Activated T-cell treated with anti-CD3 and anti-CD28 coated beads, Interleukin-2, amount 50 U/mL, for 48 hours (primary cell): ENCODE measurements around the gene TMEM214.

Experiments
- DNase-seq, 2 experiments: peaks; one replicate each; pipeline ENCODE4 v3.0.0-alpha.2; 2020

The TMEM214 gene

GRCh38 chr2:27042159-27042661, 9.4 kb downstream of the TMEM214 start:
- DNase-seq: no peak

- no peak for DNase-seq
These were observed 10.3 kb downstream of the TMEM214 start for GRCh38 chr2:27042985-27043634.

GRCh38 chr2:27049422-27050280, 16.9 kb downstream of the TMEM214 start:
- peak; percentile 75 to 82 for DNase-seq

GRCh38 chr2:27050281-27050995, 17.7 kb downstream of the TMEM214 start:
- DNase-seq: peak; percentile 97 to 98

GRCh38 chr2:27050996-27051901, 18.5 kb downstream of the TMEM214 start, which contains the start of gene AGBL5:
Gene AGBL5 (plus strand): TSS chr2:27051668. CDS start chr2:27052959, 1,291 bp downstream.
- DNase-seq: peak; percentile 98

GRCh38 chr2:27051902-27052645, 19.3 kb downstream of the TMEM214 start:
- no peak for DNase-seq

- no peak for DNase-seq
These were observed 20.6 kb downstream of the TMEM214 start for GRCh38 chr2:27053321-27053720.

- DNase-seq: no peak
These were observed 21.0 kb downstream of the TMEM214 start for GRCh38 chr2:27053776-27054175.

GRCh38 chr2:27054721-27055120, 22.0 kb downstream of the TMEM214 start:
- DNase-seq: no peak

- no peak for DNase-seq
These were observed 24.4 kb downstream of the TMEM214 start for GRCh38 chr2:27057184-27057583.

GRCh38 chr2:27058210-27058609, 25.4 kb downstream of the TMEM214 start:
- no peak for DNase-seq

GRCh38 chr2:27059141-27059820, 26.5 kb downstream of the TMEM214 start:
- no peak for DNase-seq

- no peak for DNase-seq
These were observed 27.6 kb downstream of the TMEM214 start for GRCh38 chr2:27060323-27060722.

GRCh38 chr2:27065128-27065527, 32.4 kb downstream of the TMEM214 start:
- no peak for DNase-seq

- DNase-seq: no peak
These were observed 34.6 kb downstream of the TMEM214 start for GRCh38 chr2:27067385-27067784.

GRCh38 chr2:27069436-27069835, 36.7 kb downstream of the TMEM214 start:
- no peak for DNase-seq

- DNase-seq: no peak
These were observed 37.3 kb downstream of the TMEM214 start for GRCh38 chr2:27069961-27070618.

- DNase-seq: no peak
These were observed 38.0 kb downstream of the TMEM214 start for GRCh38 chr2:27070653-27071276.

- peak; percentile 92 to 94 for DNase-seq
These were observed 38.7 kb downstream of the TMEM214 start, which contains the start of gene OST4 for GRCh38 chr2:27071277-27071989. Gene OST4 (minus strand): TSS chr2:27071654.
